Spleen (tissue), 11 donors: ENCODE results near the gene GBX2. TPM values are rescaled to one million over a fixed set of nuclear protein-coding genes. Genes with fewer than 3 reads are reported as not detected.

Source experiments
- DNase-seq: peaks from one replicate; pipeline ENCODE4 v3.0.0-alpha.2; 2020
- H3K27ac ChIP-seq, 8 donors: fragments of 200-600 bp; sonication (generic) in 7 of 8; 1 replicate in 4 of 8; 2 replicates in 4 of 8; pipeline versions ENCODE4 v1.5.0 to v1.8.0; 2016 to 2021; ENCODE audit warnings: inconsistent platforms in 4 of 8, mild to moderate bottlenecking in 4 of 8, moderate library complexity in 1 of 8
- H3K27me3 ChIP-seq, 7 donors: fragments of 200-600 bp; sonication (generic) in 6 of 7; replicated peaks in 1 of 7; 1 replicate in 4 of 7; 2 replicates in 3 of 7; pipeline versions ENCODE4 v1.5.0 to v1.8.0; 2016 to 2021; ENCODE audit warnings: inconsistent platforms in 3 of 7, mild to moderate bottlenecking in 1 of 7
- H3K36me3 ChIP-seq, 6 donors: fragments of 200-600 bp; sonication (generic) in 5 of 6; 1 replicate in 4 of 6; 2 replicates in 2 of 6; pipeline versions ENCODE4 v1.5.0 to v1.8.0; 2016 to 2021; ENCODE audit warnings: inconsistent platforms in 2 of 6
- H3K4me1 ChIP-seq, 6 donors: fragments of 200-600 bp; sonication (generic) in 5 of 6; 1 replicate in 3 of 6; 2 replicates in 3 of 6; pipeline versions ENCODE4 v1.5.0 to v1.8.0; 2016 to 2021; ENCODE audit warnings: inconsistent platforms in 3 of 6
- H3K4me3 ChIP-seq, 8 donors: fragments of 200-600 bp; sonication (generic) in 7 of 8; 1 replicate in 4 of 8; 2 replicates in 4 of 8; pipeline versions ENCODE4 v1.5.0 to v1.8.0; 2016 to 2021; ENCODE audit warnings: inconsistent platforms in 4 of 8, mild to moderate bottlenecking in 4 of 8, moderate library complexity in 2 of 8
- H3K9me3 ChIP-seq, 8 donors: fragments of 200-600 bp; sonication (generic) in 7 of 8; 1 replicate in 4 of 8; 2 replicates in 4 of 8; pipeline versions ENCODE4 v1.5.0 to v1.8.0; 2016 to 2021; ENCODE audit warnings: inconsistent platforms in 4 of 8
- CTCF ChIP-seq, 11 experiments: fragments of 200-600 bp in 7 of 11; fragments of 450-650 bp in 4 of 11; sonication (generic) in 4 of 11; IDR thresholded peaks in 8 of 11; conservative IDR thresholded peaks in 3 of 11; 1 replicate in 7 of 11; 2 replicates in 4 of 11; pipeline versions ENCODE4 v1.4.0 to v1.8.0; 2016 to 2021; ENCODE audit warnings: antibody characterized with exemption in 11 of 11, inconsistent platforms in 4 of 11, mild to moderate bottlenecking in 1 of 11
- POLR2A ChIP-seq, 3 donors: fragments of 450-650 bp; IDR thresholded peaks; one replicate each; pipeline ENCODE4 v1.5.1; 2017; ENCODE audit warnings: antibody characterized with exemption in 3 of 3, mild to moderate bottlenecking in 1 of 3
- POLR2AphosphoS5 ChIP-seq, 3 donors: sonication (generic); formaldehyde crosslinking; IDR thresholded peaks; one replicate each; pipeline ENCODE4 v1.5.1; 2017; ENCODE audit warnings: antibody characterized with exemption in 3 of 3
- WGBS, 5 donors: extraction: QIAGEN DNeasy Blood & Tissue Kit in 3 of 5; methylation state at CpG; one replicate each; pipeline versions ENCODE4 v1.1.5 to v1.1.7; 2013 to 2018; 5-methylcytosine and 5-hydroxymethylcytosine counted together
- intact Hi-C: fragments of 100-400 bp; cut with DNase I; formaldehyde crosslinking; loops from one replicate; pipeline ENCODE4 v1.15.0; 2023; ENCODE audit warnings: low total_unique reads
- polyA plus RNA-seq, 3 donors: library from polyadenylated mRNA; stranded (reverse); fragments of 200-250 nt; gene quantifications; one replicate each; pipeline ENCODE4 v1.2.1, GENCODE V29; 2013
- total RNA-seq, 7 donors: library from RNA; depleted of rRNA in 3 of 7; stranded (reverse); fragments of >200 nt in 3 of 7; fragmentation: NEBNext Ultra II Directional in 4 of 7; extraction: Animal tissue kit (Norgen Biotek cat#: 25700) in 4 of 7; gene quantifications; one replicate each; pipeline versions ENCODE4 v1.1.0 to v1.2.1, GENCODE V29; 2016 to 2021
- donor health status: healthy with polysubstance abuse.
- donor health status: DM: no; HTN: no; CAD: no; lungs with moderate emphysema.
- donor health status: DM: no; HTN: no; CAD: no.
- donor health status: Bipolar disorder and iron deficiency.
- donor health status: healthy.
- donor health status: DM: no; HTN: no; CAD: no.
- donor health status: DM: yes; HTN: yes; CAD: no.

The GBX2 gene
- total and polyA plus RNA-seq, 10 donors, result 0.69 TPM; not detected in 9

- intact Hi-C loops, result no loop called here
- H3K9me3 ChIP-seq, result no peaks in the 10 kb centered on the region
- H3K36me3 ChIP-seq, result peaks cover 0 to 18% (median 0%) of the 10 kb centered on the region in 6 donors
- H3K4me1 ChIP-seq, result no peaks in the 10 kb centered on the region
- WGBS, 5 donors, result 89 to 97% (median 94%) methylated on average over 18 to 19 of the region's 19 CpGs
- no peak for DNase-seq
- H3K27ac ChIP-seq, result no peak overlapping the region
- H3K4me3 ChIP-seq, result no peak overlapping the region
- TF ChIP-seq POLR2AphosphoS5 (IDR thresholded peaks at IDR 0.05), result no peak
- peaks cover 0 to 12% (median 0%) of the 10 kb centered on the region in 7 donors for H3K27me3 ChIP-seq
Observed at GRCh38 chr2:236123716-236124115, 44.5 kb downstream of the GBX2 start.

- H3K27me3 ChIP-seq, result peaks cover 0 to 12% (median 0%) of the 10 kb centered on the region in 7 donors
- H3K9me3 ChIP-seq, result no peaks in the 10 kb centered on the region
- intact Hi-C loops, result no loop called here
- H3K36me3 ChIP-seq, result peaks cover 0 to 18% (median 0%) of the 10 kb centered on the region in 6 donors
- TF ChIP-seq POLR2A (IDR thresholded peaks at IDR 0.05) (no peak), POLR2AphosphoS5 (IDR thresholded peaks at IDR 0.05) (no peak), CTCF (IDR thresholded peaks at IDR 0.05 in 8 of 11, conservative IDR thresholded peaks at IDR 0.05 in 3 of 11) (no peak)
- H3K27ac ChIP-seq, result no peak overlapping the region
- H3K4me3 ChIP-seq, result no peak overlapping the region
- DNase-seq, result no peak
- WGBS, 5 donors, result 73 to 80% (median 76%) methylated on average over 3 of the region's 3 CpGs
- no peaks in the 10 kb centered on the region for H3K4me1 ChIP-seq
Observed at GRCh38 chr2:236122236-236122635, 46.0 kb downstream of the GBX2 start.

- DNase-seq, result no peak
Observed at GRCh38 chr2:236121546-236121945, 46.6 kb downstream of the GBX2 start.

GRCh38 chr2:236120829-236121228, 47.4 kb downstream of the GBX2 start:
- WGBS, 5 donors, result 72 to 91% (median 86%) methylated on average over 5 of the region's 5 CpGs
- Histone ChIP-seq H3K27ac (no peak overlapping the region), H3K27me3 (peaks cover 0 to 12% (median 0%) of the 10 kb centered on the region in 7 donors), H3K4me1 (no peaks in the 10 kb centered on the region), H3K9me3 (no peaks in the 10 kb centered on the region), H3K4me3 (no peak overlapping the region), H3K36me3 (peaks cover 0 to 18% (median 0%) of the 10 kb centered on the region in 6 donors)
- no peak for TF ChIP-seq POLR2AphosphoS5 (IDR thresholded peaks at IDR 0.05)
- TF ChIP-seq CTCF (IDR thresholded peaks at IDR 0.05 in 8 of 11, conservative IDR thresholded peaks at IDR 0.05 in 3 of 11), result no peak
- no peak for TF ChIP-seq POLR2A (IDR thresholded peaks at IDR 0.05)
- intact Hi-C loops, result no loop called here
- no peak for DNase-seq

More at GRCh38 chr2:236121546-236121945, 46.6 kb downstream of the GBX2 start:
- no peaks in the 10 kb centered on the region for H3K4me1 ChIP-seq
- H3K4me3 ChIP-seq, result no peak overlapping the region
- WGBS, 5 donors, result 86 to 97% (median 94%) methylated on average over 7 of the region's 7 CpGs
- no peak for TF ChIP-seq POLR2AphosphoS5 (IDR thresholded peaks at IDR 0.05)
- TF ChIP-seq CTCF (IDR thresholded peaks at IDR 0.05 in 8 of 11, conservative IDR thresholded peaks at IDR 0.05 in 3 of 11), result no peak
- TF ChIP-seq POLR2A (IDR thresholded peaks at IDR 0.05), result no peak
- H3K9me3 ChIP-seq, result no peaks in the 10 kb centered on the region
- peaks cover 0 to 12% (median 0%) of the 10 kb centered on the region in 7 donors for H3K27me3 ChIP-seq
- no peak overlapping the region for H3K27ac ChIP-seq
- intact Hi-C loops, result no loop called here
- H3K36me3 ChIP-seq, result peaks cover 0 to 18% (median 0%) of the 10 kb centered on the region in 6 donors
